Stimulated activated CD8-positive, alpha-beta memory T cell treated with anti-CD3 and anti-CD28 coated beads, Interleukin-7, amount 100 ng/mL, for 1 hour (primary cell): Measurements from ENCODE around the gene FADS3.
A peak's percentile ranks its signal among the peaks of the same experiment; 100 is the strongest.

Source experiments
- DNase-seq, 2 donors: peaks; one replicate each; pipeline ENCODE4 v3.0.0-alpha.2; 2020; ENCODE audit warnings: low read depth in 2 of 2

Gene FADS3

DNA sequence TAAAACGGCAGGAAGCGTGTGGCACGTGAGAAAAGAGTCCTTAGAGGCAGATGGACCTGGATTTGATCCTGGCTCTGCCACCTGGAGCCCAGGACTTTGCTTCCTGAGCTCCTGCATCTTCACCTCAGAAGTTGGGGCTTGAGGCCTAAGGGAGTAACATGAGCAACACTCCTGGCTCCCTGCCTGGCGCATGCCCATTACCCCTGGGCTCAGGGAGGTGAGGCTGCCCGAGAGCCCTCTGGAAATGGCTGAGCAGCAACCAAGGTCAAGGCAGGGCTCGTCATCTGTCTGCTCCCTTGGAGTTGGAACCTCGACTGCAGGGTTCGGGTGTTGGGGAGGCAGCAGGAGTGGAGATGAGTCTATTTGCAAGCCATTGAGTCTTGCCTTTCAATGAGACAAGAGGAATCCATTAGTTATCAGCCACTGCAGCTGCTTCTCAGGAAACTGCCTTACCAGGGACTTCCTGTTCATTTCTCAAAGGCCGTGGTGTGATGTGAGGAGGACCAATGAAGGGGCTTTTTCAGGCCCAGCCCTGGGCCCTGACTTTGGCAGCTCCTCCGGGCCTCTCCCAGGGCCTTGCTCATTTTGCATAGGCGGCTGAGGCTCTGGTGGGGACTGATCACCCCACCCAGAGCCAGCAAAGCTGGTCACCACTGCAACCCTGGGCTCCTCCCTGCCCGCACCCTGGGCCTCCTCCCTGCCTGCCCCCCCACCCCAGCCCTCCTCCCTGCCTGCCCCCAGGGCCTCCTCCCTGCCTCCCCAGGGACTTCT, 56.9 kb downstream of the FADS3 start:
- no peak for DNase-seq

DNA sequence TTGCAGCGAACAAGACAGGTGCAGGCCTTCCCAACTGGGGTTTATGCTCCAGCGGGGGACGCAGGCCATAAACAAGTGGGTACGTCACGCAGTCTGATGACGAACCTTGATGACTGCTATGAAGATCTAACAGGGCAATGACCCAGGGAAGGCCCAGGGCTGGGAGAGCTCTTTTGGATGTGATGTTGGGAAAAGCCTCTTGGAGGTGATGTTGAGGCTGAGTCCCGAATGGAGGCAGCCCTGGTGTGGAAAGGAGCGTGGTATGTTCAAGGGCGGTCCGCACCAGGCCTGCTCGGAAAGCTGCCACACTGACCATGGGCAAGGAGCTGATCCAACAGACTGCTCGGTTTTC, 57.4 kb downstream of the FADS3 start:
- no peak for DNase-seq

DNA sequence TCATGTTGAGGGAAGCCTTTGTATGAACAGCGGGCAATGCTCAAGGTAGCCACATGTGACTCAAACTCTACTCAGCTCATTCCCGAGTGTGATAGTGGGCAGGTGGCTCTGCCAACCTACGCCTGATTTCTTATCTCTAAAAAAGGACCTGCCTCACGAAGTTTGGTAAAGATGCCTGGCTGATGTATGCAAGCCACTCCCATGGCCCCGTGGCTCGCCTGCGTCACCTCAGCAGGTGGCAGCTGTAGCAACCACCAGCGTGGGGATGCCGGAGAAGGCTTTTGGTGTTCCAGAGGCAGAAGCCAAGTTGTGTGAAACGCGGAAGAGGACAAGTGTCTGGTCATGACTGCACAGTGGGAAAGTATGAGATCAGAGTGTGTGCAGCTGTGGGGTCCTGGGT, 57.9 kb downstream of the FADS3 start:
- no peak for DNase-seq

DNA sequence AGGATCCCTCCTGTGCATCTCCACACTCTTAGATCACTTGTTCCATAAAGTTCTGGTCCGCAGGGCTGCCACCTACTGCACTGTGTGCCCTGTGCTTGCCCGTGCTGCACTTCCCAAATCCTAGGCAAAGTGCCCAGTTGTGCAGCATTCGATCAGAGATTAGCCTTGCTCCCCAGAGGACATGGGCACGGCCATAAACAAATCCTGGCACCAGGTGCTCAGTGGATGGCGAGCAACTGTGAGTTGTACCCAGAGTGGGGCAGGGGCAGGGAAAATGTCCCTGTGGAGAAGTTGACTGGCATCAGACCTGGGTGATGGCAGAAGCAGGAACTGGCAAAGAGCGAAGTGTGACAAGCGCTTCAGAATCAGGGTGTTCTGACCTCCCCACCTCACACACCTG, 58.6 kb downstream of the FADS3 start:
- DNase-seq, result no peak

DNA sequence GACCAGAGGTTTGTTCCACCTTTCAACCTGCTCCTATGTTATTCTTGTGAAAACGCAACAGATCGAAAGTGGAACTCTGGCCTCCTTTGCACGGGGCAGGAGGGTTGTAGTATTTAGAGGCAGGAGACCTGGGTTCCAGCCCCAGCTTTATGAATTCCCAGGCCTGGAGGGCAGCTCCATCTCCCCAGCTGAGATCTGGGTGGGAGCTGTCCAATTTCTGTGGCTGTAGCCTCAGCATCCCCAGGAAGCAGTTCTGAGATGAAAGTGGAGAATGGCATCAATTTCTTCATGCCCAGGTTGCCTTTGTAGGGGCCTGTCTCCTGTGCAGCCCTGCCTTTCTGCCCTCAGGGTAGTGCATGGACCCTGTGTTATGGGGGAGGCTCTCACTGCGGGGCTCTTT, 59.1 kb downstream of the FADS3 start:
- no peak for DNase-seq

DNA sequence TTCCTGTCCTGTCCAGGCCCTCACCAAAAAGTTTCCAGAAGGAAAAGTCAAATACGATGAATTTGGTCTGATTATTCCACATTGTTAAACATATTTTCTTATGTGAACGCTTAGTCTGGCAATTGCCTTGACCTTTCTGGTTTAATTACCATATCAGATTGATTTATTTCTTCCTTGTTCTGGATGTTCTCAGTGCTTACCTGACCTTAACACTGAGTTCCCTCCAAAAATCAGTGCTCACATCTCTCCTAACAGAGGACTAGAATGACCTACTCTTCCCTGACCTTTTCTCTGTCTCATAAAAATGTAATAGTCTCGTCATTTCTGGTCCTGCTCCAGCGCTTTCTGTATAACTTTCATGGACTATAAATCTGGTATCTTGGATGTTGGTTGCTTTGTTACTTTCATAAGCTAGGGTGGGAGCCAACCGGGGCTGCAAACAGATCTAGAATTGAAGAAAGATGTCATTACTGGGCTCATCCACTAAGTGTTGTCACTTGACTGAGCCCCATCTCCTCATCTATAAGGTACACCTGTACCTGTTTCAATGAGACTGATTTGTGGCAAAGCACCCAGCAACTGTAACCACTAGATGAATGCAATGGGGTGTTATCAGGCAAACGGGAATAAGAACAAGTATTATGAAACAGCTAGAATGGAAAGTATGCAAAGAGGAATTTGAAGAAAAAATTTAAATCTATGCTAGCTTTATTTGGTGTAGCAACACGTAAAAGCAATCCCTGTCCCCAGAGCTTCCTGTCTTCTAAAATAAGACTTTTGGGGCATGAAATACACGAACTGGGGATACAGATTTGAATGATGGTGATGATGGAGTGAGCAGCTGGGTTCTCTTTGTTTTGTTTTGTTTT, 60.9 kb downstream of the FADS3 start:
- no peak for DNase-seq

DNA sequence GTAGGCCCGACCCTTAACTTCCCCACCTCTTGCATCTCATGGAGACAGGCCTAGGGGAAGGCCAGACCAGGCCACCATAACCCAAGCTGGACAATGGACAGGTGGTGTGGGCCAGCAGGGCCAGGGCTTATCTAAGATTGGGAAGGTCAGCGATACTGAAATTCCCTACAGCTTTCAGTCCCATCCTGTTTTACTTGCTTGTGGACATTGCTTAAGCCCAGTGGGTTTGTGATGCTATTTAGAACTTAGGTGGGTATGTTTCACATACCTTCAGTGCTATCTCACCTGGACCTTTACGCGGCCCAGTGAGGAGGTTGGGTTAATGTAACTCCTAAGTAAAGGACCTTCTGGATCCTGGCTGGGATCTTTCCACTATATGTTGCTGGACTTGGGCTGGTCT, 61.5 kb downstream of the FADS3 start:
- DNase-seq, result no peak

DNA sequence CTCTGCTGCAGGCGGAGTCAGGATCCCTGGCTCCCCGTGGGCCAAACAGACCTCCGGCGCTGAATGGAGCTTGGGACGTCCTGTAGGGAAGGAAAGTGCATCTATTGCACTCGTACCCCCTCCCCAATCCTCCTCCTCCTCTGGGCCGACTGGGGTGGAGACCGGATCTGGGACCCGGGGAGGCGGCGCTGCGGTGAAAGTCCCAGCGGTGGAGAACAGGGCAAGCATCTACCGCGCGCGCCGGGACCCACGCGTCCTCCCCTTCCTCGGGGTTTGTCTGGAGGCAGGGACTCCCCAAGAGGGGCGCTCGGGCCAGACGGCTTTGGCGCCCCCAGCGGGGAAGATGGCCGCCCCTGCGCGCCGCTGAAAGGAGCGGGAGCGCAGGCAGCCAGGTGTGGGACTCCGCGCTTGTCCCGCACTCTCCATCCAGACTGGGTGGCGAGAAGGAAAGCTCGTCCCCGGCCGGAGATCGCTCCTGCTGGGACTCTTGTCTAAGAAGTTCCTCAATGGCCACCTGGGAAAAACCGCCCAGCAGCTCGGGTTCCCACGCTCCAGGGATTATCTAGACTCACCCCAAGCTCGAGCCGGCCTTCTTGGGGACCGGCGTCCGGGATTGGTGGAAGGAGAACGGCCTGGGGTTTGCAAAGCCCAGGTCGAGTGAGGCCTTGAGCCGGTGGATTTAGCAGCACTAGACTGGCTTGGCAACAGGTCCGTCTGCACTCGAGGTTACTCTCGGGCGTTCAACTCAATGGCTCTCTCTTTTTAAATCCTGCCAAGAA, 62.5 kb downstream of the FADS3 start:
- DNase-seq, result no peak

DNA sequence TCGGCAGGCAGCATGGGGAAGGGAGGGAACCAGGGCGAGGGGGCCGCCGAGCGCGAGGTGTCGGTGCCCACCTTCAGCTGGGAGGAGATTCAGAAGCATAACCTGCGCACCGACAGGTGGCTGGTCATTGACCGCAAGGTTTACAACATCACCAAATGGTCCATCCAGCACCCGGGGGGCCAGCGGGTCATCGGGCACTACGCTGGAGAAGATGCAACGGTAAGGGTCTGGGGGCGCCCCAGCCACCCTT, 63.0 kb downstream of the FADS3 start:
- no peak for DNase-seq

DNA sequence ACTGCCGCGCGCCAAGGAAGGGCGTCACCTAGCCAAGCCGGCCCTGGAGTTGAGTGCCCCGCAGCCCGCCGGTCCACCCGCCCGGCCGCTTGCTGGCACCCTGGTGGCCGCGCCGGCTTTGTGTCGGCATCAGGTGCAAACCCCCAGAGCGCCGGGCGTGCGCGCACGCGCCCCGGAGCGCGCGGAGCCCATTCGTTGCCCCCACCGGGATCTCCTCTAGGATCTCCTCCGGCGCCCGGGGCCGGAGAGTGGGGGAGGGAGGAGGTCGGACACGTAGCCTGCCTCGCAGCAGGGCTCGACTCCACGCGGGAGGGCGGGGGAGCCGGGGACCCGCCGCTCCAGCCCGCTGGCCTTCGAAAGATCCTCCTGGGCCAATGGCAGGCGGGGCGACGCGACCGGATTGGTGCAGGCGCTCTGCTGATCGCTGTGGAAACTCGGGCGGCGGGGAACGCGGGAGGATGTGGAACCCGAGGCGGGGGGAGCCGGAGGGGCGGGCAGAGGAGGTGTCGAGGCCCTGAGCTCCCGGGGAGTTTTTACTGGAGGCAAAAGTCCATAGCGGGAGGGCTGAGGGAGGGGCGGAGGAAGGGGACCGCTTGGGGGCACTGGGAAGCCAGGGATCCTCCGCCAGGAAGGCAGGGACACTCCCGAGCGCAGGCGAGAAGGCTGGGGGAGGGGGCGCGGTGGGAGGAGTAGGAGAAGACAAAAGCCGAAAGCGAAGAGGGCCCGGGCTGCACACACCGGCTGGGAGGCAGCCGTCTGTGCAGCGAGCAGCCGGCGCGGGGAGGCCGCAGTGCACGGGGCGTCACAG, 63.6 kb downstream of the FADS3 start, which contains the start of gene FADS2:
Gene FADS2 (plus strand): TSS at position 730 of the 808 bp plus-strand sequence. CDS start 91 bp downstream, outside the sequence.
- DNase-seq, result peak; percentile 31 to 44

DNA sequence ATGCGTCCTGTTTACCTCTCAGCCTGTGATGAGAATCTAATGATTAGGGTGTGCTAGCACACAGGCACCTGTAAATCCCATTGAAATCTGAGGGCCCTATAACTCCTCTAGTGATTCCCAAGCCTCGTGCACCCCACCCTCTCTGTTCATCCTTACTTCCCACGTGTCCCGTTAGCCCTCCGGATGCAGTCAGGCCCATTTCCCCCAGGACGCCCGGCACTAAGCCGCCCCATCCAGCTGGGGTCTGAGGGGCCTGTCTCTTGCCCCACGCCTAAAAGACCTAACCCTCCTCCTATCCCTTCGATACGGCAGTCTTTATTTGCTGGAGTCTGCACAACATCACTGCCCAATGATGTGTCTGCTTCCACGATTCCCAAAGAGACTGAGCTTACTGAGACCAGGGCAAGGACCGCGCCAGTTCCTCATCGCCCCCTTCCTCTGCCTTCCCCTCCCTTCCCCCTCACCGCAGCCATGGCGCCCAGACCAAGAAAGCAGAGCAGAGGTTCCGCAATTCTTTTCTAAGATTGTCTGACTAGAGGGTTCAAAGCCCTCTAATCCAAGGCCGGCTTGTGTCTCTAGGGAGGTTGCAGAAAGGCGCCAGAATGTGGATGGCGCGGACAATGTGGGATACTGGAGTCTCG, 64.3 kb downstream of the FADS3 start:
- DNase-seq, result no peak
